ENCODE results near the gene GLS2. TPM values are rescaled to one million over a fixed set of nuclear protein-coding genes. Genes with fewer than 3 reads are reported as not detected.

Gene GLS2
- total and polyA plus RNA-seq, 9 of the 15 experiments (the other 6 are each of a cell fraction or from before 2014, with no cell fraction given), result 0.11 TPM; not detected in 8

GRCh38 chr12:56468216-56469006, 19.6 kb downstream of the GLS2 start, which contains the start of gene SPRYD4 (continued):
- TF ChIP-seq ELF2 (CRISPR knock-in tag; IDR thresholded peaks at IDR 0.05) (no peak), ZNF445 (CRISPR knock-in tag; IDR thresholded peaks at IDR 0.05; ENCODE audit: low read depth) (no peak), MCM3 (IDR thresholded peaks at IDR 0.05) (no peak), HES1 (IDR thresholded peaks at IDR 0.05; ENCODE audit: low read depth) (no peak), COPS2 (conservative IDR thresholded peaks at IDR 0.05) (no peak), E2F3 (CRISPR knock-in tag; IDR thresholded peaks at IDR 0.05) (no peak; the same call in none of the 2 replicates), E2F1 (CRISPR knock-in tag; IDR thresholded peaks at IDR 0.05) (peak; percentile 41; the same call in 1 of the 2 replicates), CBX5 (IDR thresholded peaks at IDR 0.05; ENCODE audit: borderline replicate concordance, low read depth) (no peak), ZNF707 (CRISPR knock-in tag; conservative IDR thresholded peaks at IDR 0.05) (no peak), DEAF1 (CRISPR knock-in tag; IDR thresholded peaks at IDR 0.05) (no peak), HMGN3 (IDR thresholded peaks at IDR 0.05; ENCODE audit: borderline replicate concordance, extremely low read depth, insufficient read length, low read depth, low read length) (peak; percentile 93), ELK3 (CRISPR knock-in tag; IDR thresholded peaks at IDR 0.05) (no peak), RNF219 (CRISPR knock-in tag; IDR thresholded peaks at IDR 0.05) (no peak), HDGF (IDR thresholded peaks at IDR 0.05) (no peak), MYNN (IDR thresholded peaks at IDR 0.05) (no peak), MYNN (CRISPR knock-in tag; IDR thresholded peaks at IDR 0.05) (no peak), SNAPC5 (CRISPR knock-in tag; IDR thresholded peaks at IDR 0.05) (no peak), PHF20 (IDR thresholded peaks at IDR 0.05; ENCODE audit: partially characterized antibody) (peak; percentile 94), BACH1 (tag; IDR thresholded peaks at IDR 0.05) (peak; percentile 43; the same call in 1 of the 2 replicates), ILF3 (IDR thresholded peaks at IDR 0.05; ENCODE audit: borderline replicate concordance) (no peak), TAF7 (tag; IDR thresholded peaks at IDR 0.05) (peak; percentile 92), EWSR1 (IDR thresholded peaks at IDR 0.05; ENCODE audit: borderline replicate concordance, low read depth, partially characterized antibody) (no peak), ZNF253 (CRISPR knock-in tag; conservative IDR thresholded peaks at IDR 0.05) (no peak)

Data from K562 (cell line).